ENCODE measurements around the gene FGFBP1.

GRCh38 chr4:15907430-15907829, 31.1 kb downstream of the FGFBP1 start:
- TF ChIP-seq, protein P1, sequence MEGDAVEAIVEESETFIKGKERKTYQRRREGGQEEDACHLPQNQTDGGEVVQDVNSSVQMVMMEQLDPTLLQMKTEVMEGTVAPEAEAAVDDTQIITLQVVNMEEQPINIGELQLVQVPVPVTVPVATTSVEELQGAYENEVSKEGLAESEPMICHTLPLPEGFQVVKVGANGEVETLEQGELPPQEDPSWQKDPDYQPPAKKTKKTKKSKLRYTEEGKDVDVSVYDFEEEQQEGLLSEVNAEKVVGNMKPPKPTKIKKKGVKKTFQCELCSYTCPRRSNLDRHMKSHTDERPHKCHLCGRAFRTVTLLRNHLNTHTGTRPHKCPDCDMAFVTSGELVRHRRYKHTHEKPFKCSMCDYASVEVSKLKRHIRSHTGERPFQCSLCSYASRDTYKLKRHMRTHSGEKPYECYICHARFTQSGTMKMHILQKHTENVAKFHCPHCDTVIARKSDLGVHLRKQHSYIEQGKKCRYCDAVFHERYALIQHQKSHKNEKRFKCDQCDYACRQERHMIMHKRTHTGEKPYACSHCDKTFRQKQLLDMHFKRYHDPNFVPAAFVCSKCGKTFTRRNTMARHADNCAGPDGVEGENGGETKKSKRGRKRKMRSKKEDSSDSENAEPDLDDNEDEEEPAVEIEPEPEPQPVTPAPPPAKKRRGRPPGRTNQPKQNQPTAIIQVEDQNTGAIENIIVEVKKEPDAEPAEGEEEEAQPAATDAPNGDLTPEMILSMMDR (conservative IDR thresholded peaks at IDR 0.05; ENCODE audit: low read depth, low read length), result no peak
- TF ChIP-seq MXI1 (IDR thresholded peaks at IDR 0.05; ENCODE audit: borderline replicate concordance, low read depth, low read length) (no peak), MAZ (IDR thresholded peaks at IDR 0.05; ENCODE audit: borderline replicate concordance, low read depth, low read length) (no peak), POLR2A (IDR thresholded peaks at IDR 0.05; ENCODE audit: low read depth, low read length) (no peak), CHD1 (IDR thresholded peaks at IDR 0.05; ENCODE audit: low read depth, low read length) (no peak), SMC3 (IDR thresholded peaks at IDR 0.05; ENCODE audit: low read depth, low read length) (no peak), RCOR1 (IDR thresholded peaks at IDR 0.05; ENCODE audit: insufficient replicate concordance, low read length) (no peak), RFX5 (IDR thresholded peaks at IDR 0.05; ENCODE audit: low read depth, low read length) (no peak), BHLHE40 (IDR thresholded peaks at IDR 0.05; ENCODE audit: low read depth, low read length) (no peak)
- TF ChIP-seq, protein P2, sequence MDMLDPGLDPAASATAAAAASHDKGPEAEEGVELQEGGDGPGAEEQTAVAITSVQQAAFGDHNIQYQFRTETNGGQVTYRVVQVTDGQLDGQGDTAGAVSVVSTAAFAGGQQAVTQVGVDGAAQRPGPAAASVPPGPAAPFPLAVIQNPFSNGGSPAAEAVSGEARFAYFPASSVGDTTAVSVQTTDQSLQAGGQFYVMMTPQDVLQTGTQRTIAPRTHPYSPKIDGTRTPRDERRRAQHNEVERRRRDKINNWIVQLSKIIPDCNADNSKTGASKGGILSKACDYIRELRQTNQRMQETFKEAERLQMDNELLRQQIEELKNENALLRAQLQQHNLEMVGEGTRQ (IDR thresholded peaks at IDR 0.05; ENCODE audit: low read depth, low read length), result no peak

All from IMR-90 (cell line).